GM18870 (cell line): ENCODE measurements around the gene RAET1E.
"Not testable (repeated sequence)": the region's sequence is repeated elsewhere in the genome, so short reads cannot be mapped to it uniquely, and the experiment has no call there.

Experiments
- ATAC-seq: cut with Tn5 transposase; IDR thresholded peaks from one replicate; pipeline ENCODE4 v1.9.1; 2021; ENCODE audit warnings: moderate library complexity; ENCODE audit not compliant: unreplicated experiment

The RAET1E gene

DNA sequence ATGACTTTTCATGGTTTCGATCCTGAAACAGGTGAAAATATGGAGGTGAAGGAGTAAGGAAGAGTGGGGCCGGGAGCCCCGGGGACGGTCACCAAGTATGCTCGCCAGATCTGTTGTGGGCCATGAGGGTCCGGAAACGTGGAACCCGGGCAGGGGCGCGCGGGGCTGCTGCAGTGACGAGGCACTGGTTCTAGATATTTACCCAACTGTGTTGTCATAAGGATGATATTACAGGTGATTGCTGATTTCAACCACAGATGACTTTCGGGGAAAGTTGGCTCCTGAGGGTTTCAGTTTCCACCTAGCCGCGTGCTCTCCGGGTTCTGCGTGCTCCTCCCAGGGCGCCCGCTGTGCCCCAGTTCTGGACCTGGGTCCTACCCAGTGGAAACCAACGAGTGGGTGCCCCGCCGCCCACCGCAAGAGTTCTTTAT, 12.8 kb upstream of the RAET1E start:
- no peak for ATAC-seq

DNA sequence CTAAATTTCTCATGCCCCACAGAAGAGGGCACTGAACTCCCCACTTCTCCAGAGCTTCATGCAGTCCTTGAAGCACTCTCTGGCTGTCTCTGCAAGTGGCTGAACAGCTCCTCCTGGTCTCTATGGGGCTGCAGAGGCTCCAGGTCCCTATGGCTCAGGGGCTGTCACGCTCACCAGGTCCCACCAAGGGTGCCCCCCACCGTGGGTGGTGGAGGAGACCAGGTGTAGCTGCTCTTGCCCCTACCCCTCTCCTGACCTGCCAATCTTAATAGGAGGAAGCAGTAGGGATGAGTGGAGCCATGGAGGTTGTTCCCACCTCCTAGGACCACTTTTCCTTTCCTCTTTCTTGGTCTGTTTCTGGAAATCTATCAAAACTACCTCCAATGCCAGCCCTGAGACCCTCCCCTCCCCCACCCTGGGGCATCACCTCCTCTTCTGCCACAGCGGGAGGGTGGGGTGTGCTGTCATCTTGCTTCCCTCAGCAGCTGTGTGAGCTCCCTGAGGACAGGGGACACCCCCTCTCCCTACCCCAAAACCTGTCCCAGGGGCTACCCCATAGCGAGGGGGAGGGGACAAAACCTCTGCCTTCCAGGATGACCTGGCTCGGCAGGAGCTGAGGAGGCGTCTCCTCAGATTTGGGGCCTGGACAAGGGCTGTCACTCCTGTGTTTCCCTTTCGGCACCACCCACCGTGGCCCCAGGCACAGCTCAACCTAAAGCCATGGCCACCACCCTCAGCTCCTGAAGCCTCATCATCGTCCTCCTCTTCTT, 12.0 kb upstream of the RAET1E start:
- no peak for ATAC-seq

DNA sequence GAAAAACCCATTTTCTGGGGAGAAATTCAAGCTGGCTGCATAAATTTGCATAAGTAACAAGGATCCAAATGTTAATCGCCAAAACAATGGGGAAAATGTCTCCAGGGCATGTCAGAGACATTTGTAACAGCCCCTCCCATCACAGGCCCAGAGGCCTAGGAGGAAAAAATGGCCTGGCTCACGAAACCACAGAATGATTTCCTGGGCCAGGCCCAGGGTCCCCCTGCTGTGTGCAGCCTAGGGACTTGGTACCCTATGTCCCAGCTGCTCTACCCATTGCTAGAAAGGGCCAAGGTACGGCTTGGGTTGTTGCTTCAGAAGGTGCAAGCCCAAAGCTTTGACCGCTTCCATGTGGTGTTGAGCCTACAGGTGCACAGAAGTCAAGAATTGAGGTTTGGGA, 10.6 kb upstream of the RAET1E start:
- ATAC-seq: not testable (repeated sequence)

DNA sequence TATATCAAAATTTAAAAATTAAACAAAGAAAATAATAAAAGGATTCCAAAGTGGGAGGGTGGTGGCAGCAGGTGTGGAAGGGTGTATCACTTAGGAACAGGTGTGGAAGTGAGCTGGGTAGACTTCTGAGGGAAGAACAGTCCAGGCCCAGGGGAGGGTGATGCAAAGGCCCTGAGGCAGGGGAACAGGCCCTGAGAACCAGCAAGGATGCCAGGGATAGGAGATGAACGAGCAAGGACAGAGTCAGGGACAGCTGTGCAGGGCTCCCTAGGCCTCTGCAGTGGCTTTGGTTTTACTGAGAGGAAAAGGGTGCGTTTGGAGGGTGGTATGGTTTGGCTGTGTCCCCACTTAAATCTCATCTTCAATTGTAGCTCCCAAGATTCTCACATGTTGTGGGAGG, 9.4 kb upstream of the RAET1E start:
- ATAC-seq: no peak

DNA sequence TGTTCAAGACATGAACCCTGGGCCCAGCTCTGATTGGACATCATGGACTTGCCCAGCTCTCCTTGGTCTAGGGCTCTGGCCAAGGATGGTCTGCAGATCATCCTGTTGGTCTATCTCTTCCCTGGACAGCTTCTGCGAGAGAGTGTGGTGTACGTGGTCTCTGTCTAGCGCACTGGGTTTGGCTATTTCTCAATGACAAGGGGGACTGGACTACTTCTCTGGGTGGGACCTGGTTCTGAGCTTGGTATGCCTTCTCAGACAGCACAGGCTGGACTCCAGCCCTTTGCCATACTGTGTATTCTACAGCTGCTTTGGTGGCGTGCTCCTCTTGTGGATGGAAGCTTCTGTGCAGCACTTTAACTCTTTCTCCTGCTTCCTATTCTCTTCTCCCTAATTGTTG, 8.5 kb upstream of the RAET1E start:
- ATAC-seq: no peak

DNA sequence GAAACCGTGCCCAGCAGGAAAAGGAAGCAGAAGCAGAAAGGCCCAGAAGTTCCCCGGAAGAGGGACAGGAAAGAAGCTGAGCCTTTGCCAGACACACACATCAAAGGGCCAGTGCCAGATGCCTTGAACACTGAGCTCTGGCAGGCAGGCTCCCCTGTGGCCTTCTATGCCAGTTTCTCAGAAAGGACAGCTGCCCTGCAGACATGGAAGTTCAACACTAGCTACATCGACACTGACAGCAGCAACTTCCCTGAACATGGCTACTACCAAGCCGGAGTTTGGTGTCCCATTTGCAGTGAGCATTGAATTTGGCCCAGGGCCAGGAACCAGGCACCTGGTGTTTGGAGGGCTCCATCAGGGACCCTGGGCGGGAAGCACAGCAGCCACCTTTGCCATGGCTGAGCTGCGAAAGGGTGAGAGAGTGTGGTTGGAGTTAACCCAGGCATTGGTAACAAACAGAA, 8.0 kb upstream of the RAET1E start:
- no peak for ATAC-seq

DNA sequence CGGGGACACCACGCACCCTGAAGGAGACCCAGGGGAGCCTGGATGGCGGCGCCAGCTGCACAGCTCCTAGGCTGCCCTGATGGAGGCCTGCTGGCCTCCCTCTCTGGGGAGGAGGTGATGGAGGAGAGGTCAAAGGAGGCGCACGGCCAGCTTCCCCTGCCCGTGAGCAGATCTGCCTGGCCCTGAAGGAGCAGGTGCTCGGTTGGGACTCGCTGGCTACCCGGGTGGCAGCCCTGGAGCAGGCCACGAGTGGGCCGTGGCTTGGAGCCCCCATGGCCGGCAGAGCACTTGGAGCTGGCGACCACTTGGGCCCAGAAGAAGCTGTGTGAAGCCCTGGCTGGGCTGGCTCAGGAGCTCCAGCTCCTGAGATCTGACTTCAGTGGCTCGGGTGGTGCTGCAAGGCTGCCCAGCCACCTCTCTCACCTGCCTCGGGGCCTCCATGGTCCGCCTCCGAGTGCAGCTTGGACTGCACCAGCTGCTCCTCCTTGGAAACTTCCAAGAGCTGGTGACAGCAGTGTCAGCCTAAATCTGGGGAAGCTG, 7.5 kb upstream of the RAET1E start:
- no peak for ATAC-seq

DNA sequence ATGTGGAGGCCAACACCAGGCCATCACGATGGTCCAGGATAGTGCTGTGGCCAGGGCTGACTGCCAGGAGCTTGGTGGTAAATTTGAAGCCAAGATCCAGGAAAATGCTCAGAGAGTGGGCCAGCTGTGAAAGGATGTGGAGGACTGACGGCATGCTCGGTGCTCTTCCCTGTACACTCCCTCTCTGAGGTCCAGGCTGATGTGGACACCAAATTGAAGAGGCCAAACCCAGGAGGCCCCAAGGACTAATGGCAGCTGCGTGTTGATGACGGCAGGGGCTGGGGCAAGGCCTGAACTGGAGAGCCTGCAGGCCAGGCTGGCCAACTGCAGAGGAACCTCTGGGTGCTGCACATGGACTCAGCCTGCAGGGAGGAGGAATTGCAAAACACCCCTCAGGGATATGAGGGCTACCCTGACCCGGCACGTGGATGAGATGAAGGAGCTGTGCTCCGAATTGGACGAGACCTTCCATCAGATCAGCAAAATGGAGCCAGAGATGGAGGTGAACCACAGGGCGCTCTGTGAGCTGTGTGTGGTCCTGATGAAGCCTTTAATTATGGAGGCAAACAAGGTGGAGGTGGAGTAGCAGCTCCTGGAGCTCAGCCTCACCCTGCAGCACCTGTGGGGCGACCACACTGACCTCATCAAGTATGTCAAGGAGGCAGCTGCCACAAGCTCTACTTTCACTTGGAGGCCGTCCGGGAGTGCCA, 6.9 kb upstream of the RAET1E start:
- ATAC-seq: no peak

DNA sequence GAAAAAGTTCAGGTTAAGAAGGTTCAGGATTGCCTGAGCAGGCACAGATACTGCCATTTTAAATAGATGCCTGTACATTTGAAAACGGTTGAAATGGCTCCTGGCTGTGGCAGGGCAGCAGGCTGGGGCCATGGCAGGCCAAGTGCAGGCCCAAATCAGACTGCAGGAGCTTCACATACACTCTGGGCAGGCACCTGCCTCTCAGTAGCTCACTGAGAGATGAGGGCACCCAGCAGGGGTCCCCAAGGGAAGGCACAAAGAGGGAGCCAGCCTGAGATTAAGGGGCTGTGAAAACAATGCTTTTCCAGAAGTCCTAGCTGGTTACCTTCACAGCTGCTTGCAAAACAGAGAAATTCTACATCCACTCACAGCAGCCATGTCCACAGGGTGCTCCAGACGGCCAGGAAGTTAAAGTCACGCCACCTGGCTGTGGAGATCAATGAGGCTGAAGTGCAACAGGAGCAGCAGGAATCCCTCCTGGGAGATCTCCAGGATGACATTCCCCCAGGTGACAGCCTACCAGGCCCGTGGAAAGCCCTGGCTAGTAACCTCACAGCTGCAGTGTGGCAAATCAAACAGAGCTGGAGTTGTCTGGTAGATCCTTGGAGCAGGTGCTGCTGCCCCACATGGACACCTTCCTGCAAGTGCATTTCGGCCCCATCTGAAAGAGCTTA, 6.2 kb upstream of the RAET1E start:
- ATAC-seq: no peak

DNA sequence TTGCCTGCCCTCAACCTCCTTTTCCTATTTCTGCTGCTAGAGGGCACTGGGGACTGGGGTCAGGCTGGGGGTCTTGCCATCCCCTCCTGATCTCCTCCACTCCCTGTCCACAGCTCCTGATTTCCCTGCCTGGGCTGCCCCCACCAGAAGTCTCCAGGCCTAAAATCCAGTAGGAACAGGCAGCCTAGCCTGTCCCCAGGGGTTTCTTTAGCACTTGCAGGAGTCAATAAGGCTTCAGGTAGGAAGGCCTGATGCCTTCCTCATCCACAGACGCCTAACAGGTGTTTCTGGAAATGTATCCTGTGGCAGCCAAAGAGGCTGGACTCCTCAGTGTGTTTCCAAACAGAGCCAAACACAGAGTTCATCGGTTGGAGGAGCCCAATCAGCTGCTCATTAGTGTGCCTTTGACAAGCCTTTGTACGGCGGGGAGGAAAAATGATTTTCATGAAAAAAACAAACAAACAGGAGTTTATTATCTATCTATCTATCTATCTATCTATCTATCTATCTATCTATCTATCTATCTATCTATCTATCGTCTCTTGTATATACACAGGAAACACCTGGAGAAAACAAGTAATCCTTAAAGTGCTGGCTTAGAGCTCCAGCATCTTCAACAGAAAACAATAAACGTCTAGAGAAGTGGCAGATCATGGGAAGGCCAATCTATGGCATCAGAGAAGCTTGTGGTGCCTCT, 3.7 kb upstream of the RAET1E start:
- no peak for ATAC-seq

DNA sequence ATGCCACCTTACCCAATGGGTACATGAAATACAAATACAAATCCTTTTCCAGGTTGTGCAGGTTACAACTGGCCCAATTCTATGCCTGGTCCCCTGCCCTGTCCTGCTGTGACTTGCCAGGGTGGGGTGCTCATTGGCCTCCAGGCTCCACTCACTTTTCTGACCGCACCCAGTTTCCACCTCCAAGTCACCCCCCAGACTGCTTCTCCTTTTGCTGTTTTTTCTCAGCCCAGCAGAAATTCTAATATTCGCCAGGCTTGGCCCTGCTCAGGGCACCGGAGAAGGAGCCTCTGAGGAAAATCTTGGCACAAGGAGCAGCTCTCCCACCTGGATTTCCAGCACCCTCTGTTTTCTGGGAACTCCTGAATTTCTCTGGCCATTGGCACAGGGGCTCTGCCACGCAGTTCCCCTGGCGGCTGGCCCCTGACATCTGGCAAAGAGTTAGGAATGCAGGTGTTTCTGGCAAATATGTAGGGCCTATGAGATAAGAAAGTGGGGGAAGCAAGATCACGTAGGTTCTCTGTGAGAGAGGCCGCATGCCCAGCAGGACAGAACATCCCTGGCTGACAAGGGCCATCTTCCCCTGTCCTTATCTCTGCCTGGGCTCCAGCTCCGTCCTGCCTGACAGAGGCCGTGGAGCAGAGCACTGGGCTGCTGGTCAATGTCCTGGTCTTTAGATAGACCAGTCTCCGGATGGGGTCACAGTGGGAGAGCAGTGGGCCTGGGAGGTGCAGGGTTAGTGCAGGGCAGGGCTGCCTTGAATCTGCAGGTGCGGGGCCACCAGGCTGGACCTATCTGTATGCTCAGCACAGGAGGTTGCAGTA, 2.9 kb upstream of the RAET1E start:
- ATAC-seq: no peak

DNA sequence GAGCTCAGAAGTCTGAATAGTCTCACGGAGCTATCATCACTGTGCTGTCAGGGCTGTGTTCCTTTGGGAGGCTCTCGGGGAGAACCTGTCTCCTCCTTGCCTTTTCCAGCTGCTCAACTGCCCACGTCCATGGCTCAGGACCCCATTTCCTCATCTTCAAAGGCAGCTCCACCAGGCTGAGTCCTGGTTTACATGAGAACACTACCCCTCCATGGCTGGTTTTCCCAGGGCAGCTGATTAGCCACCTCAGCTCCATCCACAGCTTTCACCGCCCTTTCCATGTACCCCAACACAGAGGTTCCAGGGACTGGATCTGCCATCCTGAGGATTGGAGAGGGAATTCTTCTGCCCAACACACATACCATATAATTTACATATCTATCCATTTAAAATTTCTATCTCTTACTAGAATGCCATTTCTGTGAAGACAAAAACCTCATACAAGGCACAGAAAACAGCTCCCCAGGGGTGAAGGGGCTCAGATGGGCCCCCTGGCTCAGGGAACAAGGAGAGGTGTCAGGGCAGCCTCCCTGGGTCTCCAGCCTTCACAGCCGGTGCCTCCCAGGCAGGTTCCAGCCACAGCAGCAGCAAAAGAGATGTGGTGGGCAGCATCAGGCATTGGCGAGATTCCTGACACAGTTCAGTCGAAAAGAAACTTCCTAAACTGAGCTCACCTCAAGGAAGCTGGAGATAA, 2.2 kb upstream of the RAET1E start:
- no peak for ATAC-seq

DNA sequence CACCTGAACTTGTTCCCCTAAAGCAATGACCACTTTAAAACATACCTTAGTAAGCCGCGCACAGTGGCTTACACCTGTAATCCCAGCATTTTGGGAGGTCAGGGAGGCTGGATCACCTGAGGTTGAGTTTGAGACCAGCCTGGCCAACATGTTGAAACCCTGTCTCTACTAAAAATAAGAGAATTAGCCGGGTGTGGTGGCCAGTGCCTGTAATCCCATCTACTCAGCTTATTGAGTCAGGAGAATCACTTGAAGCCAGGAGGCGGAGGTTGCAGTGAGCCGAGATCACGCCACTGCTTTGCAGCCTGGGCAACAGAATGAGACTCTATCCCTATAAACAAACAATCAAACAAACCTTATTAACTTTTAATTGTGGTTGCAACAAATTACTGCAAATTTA, 1.6 kb upstream of the RAET1E start:
- no peak for ATAC-seq

DNA sequence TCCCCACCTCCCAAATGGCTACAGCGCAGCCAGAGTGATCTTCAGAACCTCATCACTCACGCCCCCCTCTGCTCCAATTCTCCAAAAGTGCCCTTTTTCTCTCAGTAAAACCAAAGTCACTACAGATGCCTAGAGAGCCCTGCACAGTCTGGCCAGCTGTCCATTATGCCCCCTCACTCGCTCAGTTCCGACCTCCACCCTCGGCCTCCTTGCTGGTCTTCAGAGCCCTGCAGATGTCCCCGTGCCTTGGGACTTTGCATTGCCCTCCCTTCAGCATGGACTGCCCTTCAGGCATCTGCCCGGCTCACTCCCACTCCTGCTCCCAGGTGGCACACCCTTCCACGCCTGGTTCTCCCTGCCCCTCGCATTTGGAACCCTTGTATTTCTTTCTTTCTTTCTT, 1.1 kb upstream of the RAET1E start:
- no peak for ATAC-seq

DNA sequence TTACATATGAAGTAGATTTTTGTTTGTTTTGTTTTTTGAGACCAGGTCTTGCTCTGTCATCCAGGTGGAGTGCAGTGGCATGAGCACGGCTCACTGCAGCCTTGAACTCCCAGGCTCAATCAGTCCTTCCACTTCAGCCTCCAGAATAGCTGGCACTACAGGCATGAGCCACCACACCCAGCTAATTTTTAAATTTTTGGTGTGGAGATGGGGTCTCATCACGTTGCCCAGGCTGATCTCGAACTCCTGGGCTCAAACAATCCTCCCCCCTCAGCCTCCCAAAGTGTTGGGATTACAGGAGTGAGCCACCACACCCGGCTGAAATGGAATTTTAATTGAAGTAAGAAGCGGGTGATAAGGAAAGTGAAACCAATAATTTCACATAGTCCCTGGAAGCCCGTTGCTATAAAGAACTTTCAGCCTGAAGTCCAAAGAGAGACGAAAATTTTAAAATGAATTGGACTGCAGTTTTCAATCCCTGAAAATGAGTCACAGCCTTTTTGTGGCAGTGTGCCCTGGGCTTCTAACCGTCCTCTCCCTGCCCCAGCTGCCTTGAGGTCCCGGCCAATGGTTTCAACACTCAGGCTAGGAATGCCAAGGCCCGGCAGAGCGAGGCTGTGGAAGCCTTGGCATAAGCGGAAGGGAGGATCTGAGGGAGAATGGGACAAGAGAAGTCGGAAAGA, 757 bp downstream of the RAET1E start:
- ATAC-seq: no peak

DNA sequence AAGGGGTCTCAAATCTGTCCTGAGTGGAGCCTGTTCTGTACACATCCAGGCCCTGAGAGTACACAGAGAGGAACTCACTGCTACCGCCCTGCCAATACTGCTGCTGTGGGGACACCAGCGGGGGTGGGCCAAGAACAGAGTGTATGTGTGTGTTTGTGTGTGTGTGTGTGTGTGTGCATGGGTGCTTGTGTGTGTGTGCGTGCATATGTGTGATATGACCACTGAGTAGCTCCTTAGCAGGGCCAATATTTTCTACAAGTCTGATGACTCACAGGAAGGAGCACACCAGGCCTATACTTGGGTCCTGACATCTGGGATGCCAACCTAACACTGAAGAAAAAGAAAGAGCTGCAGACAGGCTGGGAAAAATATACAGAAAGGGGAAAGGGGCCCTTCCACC, 1.4 kb downstream of the RAET1E start:
- ATAC-seq: no peak

DNA sequence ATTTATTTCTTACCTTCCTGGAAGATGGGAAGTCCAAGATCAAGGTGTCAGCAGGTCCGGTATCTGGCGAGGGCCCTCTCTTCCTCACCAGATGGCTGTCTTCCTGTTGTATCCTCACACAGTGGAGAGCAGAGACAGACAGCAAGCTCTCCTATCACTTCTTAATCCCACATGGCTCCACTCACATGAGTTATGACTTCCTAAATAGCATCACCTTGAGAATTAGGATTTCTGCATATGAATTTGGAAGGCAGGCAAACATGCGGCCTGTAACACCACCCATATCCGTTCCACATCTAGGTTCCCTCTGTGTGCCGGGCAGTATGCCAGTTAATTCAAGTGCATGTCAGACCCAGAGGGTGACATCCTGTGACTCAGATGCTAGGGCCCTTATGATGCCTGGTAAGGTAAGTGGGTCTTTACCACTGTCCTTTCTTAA, 2.1 kb downstream of the RAET1E start:
- no peak for ATAC-seq

DNA sequence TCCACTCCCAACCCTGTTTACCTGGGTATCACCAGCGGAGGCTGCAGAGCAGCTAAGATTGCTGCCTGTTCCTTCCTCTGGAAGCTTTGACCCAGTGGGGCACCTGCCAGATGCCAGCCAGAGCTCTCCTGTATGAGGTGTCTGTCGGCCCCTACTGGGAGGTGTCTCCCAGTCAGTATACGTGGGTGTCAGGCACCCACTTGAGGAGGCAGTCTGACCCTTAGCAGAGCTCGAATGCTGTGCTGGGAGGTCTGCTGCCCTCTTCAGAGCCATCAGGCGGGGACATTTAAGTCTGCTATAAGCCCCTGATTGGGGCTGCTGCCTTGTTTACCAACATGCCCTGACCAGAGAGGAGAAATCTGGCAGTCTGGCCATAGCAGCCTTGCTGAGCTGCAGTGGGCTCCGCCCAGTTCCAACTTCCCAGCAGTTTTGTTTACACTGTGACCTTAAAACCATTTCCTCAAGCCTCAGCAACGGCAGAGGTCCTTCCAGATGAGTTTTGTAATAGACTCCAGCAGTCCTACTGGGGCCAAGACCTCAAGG, 2.8 kb downstream of the RAET1E start:
- ATAC-seq: no peak

DNA sequence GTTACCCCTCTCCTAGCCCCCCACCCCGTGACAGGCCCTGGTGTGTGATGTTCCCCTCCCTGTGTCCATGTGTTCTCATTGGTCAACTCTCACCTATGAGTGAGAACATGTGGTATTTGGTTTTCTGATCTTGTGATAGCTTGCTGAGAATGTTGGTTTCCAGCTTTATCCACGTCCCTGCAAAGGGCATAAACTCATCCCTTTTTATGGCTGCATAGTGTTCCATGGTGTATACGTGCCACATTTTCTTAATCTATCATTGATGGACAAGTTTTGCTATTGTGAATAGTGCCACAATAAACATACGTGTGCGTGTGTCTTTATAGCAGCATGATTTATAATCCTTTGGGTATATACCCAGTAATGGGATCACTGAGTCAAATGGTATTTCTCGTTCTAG, 6.0 kb downstream of the RAET1E start:
- ATAC-seq: not testable (repeated sequence)
